Endothelial cell of umbilical vein (primary cell): ENCODE data around the gene C6orf136. TPM values are rescaled to one million over a fixed set of nuclear protein-coding genes. Genes with fewer than 3 reads are reported as not detected.
"Not testable (repeated sequence)": the region's sequence is repeated elsewhere in the genome, so short reads cannot be mapped to it uniquely, and the experiment has no call there.

Experiments used
- BruUV-seq: library from RNA; stranded (reverse); fragments of 400-500 nt; replicated peaks from 2 replicates; lab custom pipeline; 2021; lab: Mats Ljungman, UMichigan
- CTCF ChIA-PET: fragments of 300-600, 350-600 bp; sonication (Branson Sonifier 250); formaldehyde crosslinking; loops from one replicate; lab custom pipeline; 2021; ENCODE audit warnings: antibody characterized with exemption, inconsistent platforms; lab: Charles Lee
- POLR2A ChIA-PET: fragments of 300-600, 350-600 bp; sonication (Branson Sonifier 250); formaldehyde crosslinking; loops from one replicate; lab custom pipeline; 2021; ENCODE audit warnings: antibody characterized with exemption, inconsistent platforms; lab: Charles Lee
- DNase-seq: peaks from one replicate; pipeline ENCODE4 v3.0.0-alpha.2; 2011; ENCODE audit warnings: low read depth, low spot score
- FAIRE-seq: peaks from 2 replicates; lab custom pipeline; 2011; peaks lifted over from hg19 to GRCh38; lab: Jason Lieb, UNC
- H2AFZ ChIP-seq: 2 replicates; pipeline ENCODE4 v1.6.0; 2012; ENCODE audit warnings: low read depth, low read length, control low read depth, inconsistent platforms
- H3K27ac ChIP-seq: 2 replicates; pipeline ENCODE4 v1.5.1; 2011; ENCODE audit warnings: low read depth, mild to moderate bottlenecking, control low read depth, low read length, moderate library complexity; ENCODE audit not compliant: insufficient read depth
- H3K27me3 ChIP-seq, 2 experiments: 2 replicates each; pipeline versions ENCODE4 v1.6.0 to v1.6.1; 2011; ENCODE audit warnings: low read length in 2 of 2, mixed read lengths in 1 of 2; ENCODE audit not compliant: control insufficient read depth in 2 of 2, insufficient read depth in 2 of 2
- H3K36me3 ChIP-seq, 2 experiments: 2 replicates in 1 of 2; 3 replicates in 1 of 2; pipeline ENCODE4 v1.5.1; 2011; ENCODE audit warnings: low read length in 2 of 2, mild to moderate bottlenecking in 1 of 2, moderate library complexity in 1 of 2; ENCODE audit not compliant: control insufficient read depth in 2 of 2, insufficient read depth in 2 of 2; ENCODE audit errors: extremely low read depth in 1 of 2
- H3K4me1 ChIP-seq: 3 replicates; pipeline ENCODE4 v1.5.1; 2011; ENCODE audit warnings: mild to moderate bottlenecking, low read length; ENCODE audit not compliant: control insufficient read depth, insufficient read depth; ENCODE audit errors: extremely low read depth
- H3K4me2 ChIP-seq: 2 replicates; pipeline ENCODE4 v1.6.1; 2011; ENCODE audit warnings: low read length, control low read depth, mixed read lengths; ENCODE audit not compliant: insufficient read depth
- H3K4me3 ChIP-seq, 3 experiments: fragments of 200-600 bp in 1 of 3; sonication (generic), shearing (Covaris generic) in 1 of 3; replicated peaks in 1 of 3; 2 replicates each; pipeline ENCODE4 v1.5.1; 2011 to 2016; ENCODE audit warnings: control low read depth in 3 of 3, low read length in 3 of 3, mild to moderate bottlenecking in 2 of 3, inconsistent platforms in 1 of 3, low read depth in 1 of 3, moderate library complexity in 1 of 3; ENCODE audit not compliant: insufficient read depth in 1 of 3
- H3K79me2 ChIP-seq: 2 replicates; pipeline ENCODE4 v1.6.0; 2012; ENCODE audit warnings: low read length, inconsistent platforms; ENCODE audit not compliant: control insufficient read depth, insufficient read depth
- H3K9ac ChIP-seq: replicated peaks from 2 replicates; pipeline ENCODE3; 2011; ENCODE audit warnings: low read length, control low read depth; ENCODE audit not compliant: insufficient read depth; ENCODE audit errors: extremely low read depth
- H3K9me1 ChIP-seq: replicated peaks from 3 replicates; pipeline ENCODE4 v1.6.0; 2011; ENCODE audit warnings: mild to moderate bottlenecking, low read length; ENCODE audit not compliant: control insufficient read depth, insufficient read depth; ENCODE audit errors: extremely low read depth
- H3K9me3 ChIP-seq: replicated peaks from 2 replicates; pipeline ENCODE4 v1.5.1; 2012; ENCODE audit warnings: low read length, inconsistent platforms; ENCODE audit not compliant: control insufficient read depth, insufficient read depth
- H4K20me1 ChIP-seq: replicated peaks from 2 replicates; pipeline ENCODE3; 2011; ENCODE audit warnings: mild to moderate bottlenecking, low read length; ENCODE audit not compliant: control insufficient read depth, insufficient read depth; ENCODE audit errors: extremely low read depth
- EZH2 ChIP-seq: IDR thresholded peaks from 2 replicates; pipeline ENCODE4 v1.6.1; 2012; ENCODE audit warnings: borderline replicate concordance, low read depth, mild to moderate bottlenecking, moderate library complexity, low read length, inconsistent platforms; ENCODE audit not compliant: severe bottlenecking
- FOS ChIP-seq: IDR thresholded peaks from 2 replicates; pipeline ENCODE4 v1.6.1; 2011; ENCODE audit warnings: mild to moderate bottlenecking, low read length, moderate library complexity, borderline replicate concordance; ENCODE audit not compliant: insufficient read depth
- GATA2 ChIP-seq: IDR thresholded peaks from 2 replicates; pipeline ENCODE4 v1.7.0; 2011; ENCODE audit warnings: low read depth, mild to moderate bottlenecking, moderate library complexity, mixed read lengths, low read length; ENCODE audit not compliant: insufficient read length, insufficient read depth
- JUN ChIP-seq: IDR thresholded peaks from 2 replicates; pipeline ENCODE4 v1.6.1; 2011; ENCODE audit warnings: borderline replicate concordance, low read depth; ENCODE audit not compliant: insufficient read length, insufficient read depth
- MYC ChIP-seq: IDR thresholded peaks from one replicate; pipeline ENCODE4 v1.6.1; 2011; ENCODE audit warnings: mild to moderate bottlenecking, low read depth, low read length
- POLR2A ChIP-seq: IDR thresholded peaks from 2 replicates; pipeline ENCODE4 v1.6.1; 2012; ENCODE audit warnings: low read depth, mild to moderate bottlenecking, control low read depth, low read length
- POLR2AphosphoS5 ChIP-seq: IDR thresholded peaks from 2 replicates; pipeline ENCODE4 v1.6.1; 2012; ENCODE audit warnings: low read depth, mild to moderate bottlenecking, control low read depth, low read length, moderate library complexity; ENCODE audit not compliant: insufficient read depth
- dilution Hi-C: fragments of 300-500 bp; cut with MboI; formaldehyde crosslinking; loops from one replicate; pipeline ENCODE4 v1.15.0; 2019; ENCODE audit warnings: low sequenced_read_pairs; ENCODE audit not compliant: extremely low pct_ligation_motif_present
- intact Hi-C: fragments of 100-400 bp; cut with micrococcal nuclease; formaldehyde crosslinking; loops from one replicate; pipeline ENCODE4 v1.10.0; 2022
- polyA plus RNA-seq, 4 experiments: library from polyadenylated mRNA; depleted of rRNA in 3 of 4; stranded (reverse) in 3 of 4; unstranded in 1 of 4; fragments of >200 nt; gene quantifications; 2 replicates each; pipeline versions ENCODE4 v1.2.1 to v1.2.3, GENCODE V29; 2011 to 2012; ENCODE audit warnings: missing spikeins in 1 of 4
- total RNA-seq: library from RNA; stranded (reverse); gene quantifications from 2 replicates; pipeline ENCODE4 v1.2.3, GENCODE V29; 2021
- TF ChIP-seq, protein P1 (sequence below), 2 donors: IDR thresholded peaks; 1 replicate in 1 of 2; 2 replicates in 1 of 2; pipeline ENCODE4 v1.5.1; 2011; ENCODE audit warnings: low read length in 2 of 2, mild to moderate bottlenecking in 2 of 2, moderate library complexity in 2 of 2, control low read depth in 1 of 2, inconsistent platforms in 1 of 2, low read depth in 1 of 2; ENCODE audit not compliant: insufficient read depth in 1 of 2; ENCODE audit errors: extremely low read depth in 1 of 2
- TF ChIP-seq, protein P2 (sequence below): IDR thresholded peaks from 2 replicates; pipeline ENCODE4 v1.6.1; 2011; ENCODE audit not compliant: insufficient read depth, insufficient read length

The C6orf136 gene
- total and polyA plus RNA-seq, 2 donors (not counting 3 experiments of a cell fraction or from before 2014, with no cell fraction given) = 19.1 to 21.0 TPM

DNA sequence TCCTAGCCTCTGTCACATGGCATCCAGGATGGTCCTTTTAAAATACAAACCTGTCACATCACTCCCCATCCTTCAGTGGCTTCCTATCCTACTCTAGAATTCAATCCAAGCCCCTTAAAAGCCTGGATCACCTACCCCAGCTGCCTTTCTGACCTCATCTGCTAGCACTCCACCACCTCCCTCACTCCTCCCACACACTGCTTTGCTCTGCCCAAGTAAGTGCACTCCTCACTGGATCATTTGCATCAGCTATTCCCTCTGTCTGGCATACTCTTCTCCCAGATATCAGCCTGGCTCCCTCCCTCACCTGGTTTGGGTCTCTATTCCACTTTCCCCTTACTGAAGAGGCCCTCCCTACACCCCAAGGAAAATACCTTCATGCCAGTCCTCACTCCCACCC lies 10.5 kb downstream of the C6orf136 start:
- ChIA-PET POLR2A (no interaction called here), CTCF (no interaction called here)
- H3K9ac ChIP-seq = no peak overlapping the region
- no peak overlapping the region for H3K4me2 ChIP-seq
- no peaks in the 10 kb centered on the region for H3K4me1 ChIP-seq
- H3K27me3 ChIP-seq = no peaks in the 10 kb centered on the region
- dilution Hi-C loops = no loop called here
- no peak overlapping the region for H2AFZ ChIP-seq
- no peak overlapping the region for H3K4me3 ChIP-seq
- intact Hi-C loops = no loop called here
- H3K36me3 ChIP-seq = peaks cover 26 to 62% of the 10 kb centered on the region in 2 experiments
- H3K9me1 ChIP-seq = no peaks in the 10 kb centered on the region
- DNase-seq (no peak), FAIRE-seq (no peak)
- no peak overlapping the region for H3K27ac ChIP-seq
- H3K79me2 ChIP-seq = no peaks in the 10 kb centered on the region
- H3K9me3 ChIP-seq = no peaks in the 10 kb centered on the region
- no TSS peak for BruUV-seq
- no peaks in the 10 kb centered on the region for H4K20me1 ChIP-seq
- no peak for TF ChIP-seq GATA2
- TF ChIP-seq, protein P1, sequence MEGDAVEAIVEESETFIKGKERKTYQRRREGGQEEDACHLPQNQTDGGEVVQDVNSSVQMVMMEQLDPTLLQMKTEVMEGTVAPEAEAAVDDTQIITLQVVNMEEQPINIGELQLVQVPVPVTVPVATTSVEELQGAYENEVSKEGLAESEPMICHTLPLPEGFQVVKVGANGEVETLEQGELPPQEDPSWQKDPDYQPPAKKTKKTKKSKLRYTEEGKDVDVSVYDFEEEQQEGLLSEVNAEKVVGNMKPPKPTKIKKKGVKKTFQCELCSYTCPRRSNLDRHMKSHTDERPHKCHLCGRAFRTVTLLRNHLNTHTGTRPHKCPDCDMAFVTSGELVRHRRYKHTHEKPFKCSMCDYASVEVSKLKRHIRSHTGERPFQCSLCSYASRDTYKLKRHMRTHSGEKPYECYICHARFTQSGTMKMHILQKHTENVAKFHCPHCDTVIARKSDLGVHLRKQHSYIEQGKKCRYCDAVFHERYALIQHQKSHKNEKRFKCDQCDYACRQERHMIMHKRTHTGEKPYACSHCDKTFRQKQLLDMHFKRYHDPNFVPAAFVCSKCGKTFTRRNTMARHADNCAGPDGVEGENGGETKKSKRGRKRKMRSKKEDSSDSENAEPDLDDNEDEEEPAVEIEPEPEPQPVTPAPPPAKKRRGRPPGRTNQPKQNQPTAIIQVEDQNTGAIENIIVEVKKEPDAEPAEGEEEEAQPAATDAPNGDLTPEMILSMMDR (IDR thresholded peaks at IDR 0.05; ENCODE audit: extremely low read depth in 1 of 2, insufficient read depth in 1 of 2, low read depth in 1 of 2, low read length in 2 of 2) = no peak
- TF ChIP-seq FOS = no peak
- TF ChIP-seq MYC = no peak
- TF ChIP-seq EZH2 = no peak
- TF ChIP-seq, protein P2, sequence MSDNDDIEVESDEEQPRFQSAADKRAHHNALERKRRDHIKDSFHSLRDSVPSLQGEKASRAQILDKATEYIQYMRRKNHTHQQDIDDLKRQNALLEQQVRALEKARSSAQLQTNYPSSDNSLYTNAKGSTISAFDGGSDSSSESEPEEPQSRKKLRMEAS = no peak
- no peak for TF ChIP-seq JUN
- no peak for TF ChIP-seq POLR2AphosphoS5
- TF ChIP-seq POLR2A = no peak

DNA sequence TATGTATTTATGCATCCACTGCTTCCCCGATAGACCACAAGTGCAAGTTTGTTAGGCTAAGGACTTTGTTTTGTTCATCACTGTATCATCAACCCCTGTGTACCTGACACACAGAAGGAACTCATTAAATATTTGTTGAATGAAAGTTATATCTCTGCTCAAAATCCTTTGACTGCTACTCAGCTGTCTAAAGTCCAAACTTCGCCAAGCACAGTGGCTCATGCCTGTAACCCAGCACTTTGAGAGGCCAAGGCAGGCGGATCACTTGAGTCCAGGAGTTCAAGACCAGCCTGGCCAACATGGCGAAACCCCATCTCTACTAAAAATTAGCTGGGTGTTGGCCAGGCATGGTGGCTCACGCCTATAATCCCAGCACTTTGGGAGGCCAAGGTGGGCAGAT lies 11.0 kb downstream of the C6orf136 start:
- H3K9me1 ChIP-seq, H3K4me3 ChIP-seq, BruUV-seq, H3K27me3 ChIP-seq, DNase-seq, H4K20me1 ChIP-seq, H3K4me2 ChIP-seq, intact Hi-C loops, dilution Hi-C loops, H3K9ac ChIP-seq, H3K9me3 ChIP-seq, POLR2A ChIA-PET, H3K27ac ChIP-seq, H3K79me2 ChIP-seq, FAIRE-seq, H2AFZ ChIP-seq, CTCF ChIA-PET, H3K4me1 ChIP-seq: not testable (repeated sequence)
- H3K36me3 ChIP-seq = peaks cover 26 to 63% of the 10 kb centered on the region in 2 experiments
